Measurements from ENCODE around the gene GALNT7. TPM values are rescaled to one million over a fixed set of nuclear protein-coding genes. Genes with fewer than 3 reads are reported as not detected.

The GALNT7 gene
- total and polyA plus RNA-seq, 9 donors = 9.0 to 23.7 (median 17.6) TPM

DNA sequence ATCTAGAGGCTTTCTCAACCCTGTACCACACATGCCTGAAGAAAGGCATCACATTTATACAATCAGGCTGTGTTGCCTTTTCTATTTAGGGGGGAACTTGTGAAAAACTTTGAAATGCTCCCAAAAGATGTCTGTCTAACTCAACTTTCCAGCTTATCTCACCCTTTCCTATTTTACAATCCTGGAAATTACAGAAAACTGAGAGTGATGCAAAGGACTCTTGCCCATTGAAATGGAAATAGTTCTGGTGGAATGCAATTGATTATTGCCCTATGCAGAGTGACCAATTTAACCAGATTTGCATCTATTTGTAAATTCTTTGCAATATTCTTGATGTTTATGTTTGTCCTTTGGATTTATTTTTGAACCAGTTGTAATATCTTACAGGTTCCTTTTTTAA is 77.3 kb downstream of the GALNT7 start:
- H3K4me1 ChIP-seq (ENCODE audit: insufficient read depth) = peaks cover 2% of the 10 kb centered on the region
- no peaks in the 10 kb centered on the region for H3K27me3 ChIP-seq
- H3K4me3 ChIP-seq = no peak overlapping the region
- TF ChIP-seq POLR2A (IDR thresholded peaks at IDR 0.05) = no peak
- TF ChIP-seq EP300 (IDR thresholded peaks at IDR 0.05) = no peak
- no peak for TF ChIP-seq CTCF (IDR thresholded peaks at IDR 0.05)
- no peaks in the 10 kb centered on the region for H3K36me3 ChIP-seq
- H3K9me3 ChIP-seq = no peaks in the 10 kb centered on the region
- no peak for DNase-seq
- intact Hi-C loops (cut with DNase I) = no loop called here
- H3K27ac ChIP-seq = no peak overlapping the region

- H3K9me3 ChIP-seq = no peaks in the 10 kb centered on the region
- intact Hi-C loops (cut with DNase I) = no loop called here
- peaks cover 4% of the 10 kb centered on the region for H3K4me1 ChIP-seq (ENCODE audit: insufficient read depth)
- no peak overlapping the region for H3K27ac ChIP-seq
- H3K4me3 ChIP-seq = no peak overlapping the region
- no peak for DNase-seq
- H3K27me3 ChIP-seq = no peaks in the 10 kb centered on the region
- TF ChIP-seq CTCF (IDR thresholded peaks at IDR 0.05) = no peak
- no peak for TF ChIP-seq POLR2A (IDR thresholded peaks at IDR 0.05)
- no peak for TF ChIP-seq EP300 (IDR thresholded peaks at IDR 0.05)
- WGBS, 3 donors = 74 to 79% (median 77%) methylated on average over 3 of the region's 3 CpGs
- no peaks in the 10 kb centered on the region for H3K36me3 ChIP-seq
Observed at GRCh38 chr4:173246719-173247118, 78.1 kb downstream of the GALNT7 start.

DNA sequence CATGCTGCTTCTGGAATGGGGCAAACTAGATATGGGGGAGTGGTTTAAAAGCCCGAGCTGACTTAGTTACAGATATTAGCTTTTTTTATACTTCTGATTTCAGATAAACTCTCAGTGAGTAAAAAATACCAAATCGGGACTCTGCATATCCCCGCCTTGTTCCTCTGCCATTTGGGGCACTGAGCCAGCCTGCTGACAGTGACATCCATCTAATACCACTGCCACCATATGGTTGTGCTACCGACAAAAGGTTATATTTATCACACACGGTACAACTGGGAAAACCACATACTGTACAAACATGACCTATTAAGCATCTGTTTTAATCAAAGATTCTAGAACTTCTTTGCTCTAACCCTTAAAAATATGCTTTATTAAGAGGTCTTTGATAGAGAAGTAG is 78.7 kb downstream of the GALNT7 start:
- 67 to 80% (median 68%) methylated on average over 5 of the region's 5 CpGs for WGBS, 3 donors
- H3K27ac ChIP-seq = no peak overlapping the region
- H3K4me1 ChIP-seq (ENCODE audit: insufficient read depth) = peaks cover 7% of the 10 kb centered on the region
- no peaks in the 10 kb centered on the region for H3K27me3 ChIP-seq
- intact Hi-C loops (cut with DNase I) = no loop called here
- H3K4me3 ChIP-seq = no peak overlapping the region
- H3K36me3 ChIP-seq = no peaks in the 10 kb centered on the region
- DNase-seq = no peak
- TF ChIP-seq CTCF (IDR thresholded peaks at IDR 0.05) (no peak), EP300 (IDR thresholded peaks at IDR 0.05) (no peak), POLR2A (IDR thresholded peaks at IDR 0.05) (no peak)
- H3K9me3 ChIP-seq = no peaks in the 10 kb centered on the region

- intact Hi-C loops (cut with DNase I) = no loop called here
- Histone ChIP-seq H3K36me3 (no peaks in the 10 kb centered on the region), H3K27me3 (no peaks in the 10 kb centered on the region), H3K9me3 (no peaks in the 10 kb centered on the region), H3K4me3 (no peak overlapping the region), H3K4me1 (ENCODE audit: insufficient read depth) (peaks cover 5% of the 10 kb centered on the region), H3K27ac (no peak overlapping the region)
- DNase-seq = no peak
- TF ChIP-seq CTCF (IDR thresholded peaks at IDR 0.05) (no peak), POLR2A (IDR thresholded peaks at IDR 0.05) (no peak), EP300 (IDR thresholded peaks at IDR 0.05) (no peak)
Observed at GRCh38 chr4:173248690-173249089, 80.1 kb downstream of the GALNT7 start.

Measured in ovary (tissue), 9 donors.